ENCODE results near the gene SELENOO. TPM values are rescaled to one million over a fixed set of nuclear protein-coding genes. Genes with fewer than 3 reads are reported as not detected.

Gene SELENOO
- total RNA-seq, 4 donors from 2014 or later = 36.1 to 66.6 (median 44.8) TPM

DNA sequence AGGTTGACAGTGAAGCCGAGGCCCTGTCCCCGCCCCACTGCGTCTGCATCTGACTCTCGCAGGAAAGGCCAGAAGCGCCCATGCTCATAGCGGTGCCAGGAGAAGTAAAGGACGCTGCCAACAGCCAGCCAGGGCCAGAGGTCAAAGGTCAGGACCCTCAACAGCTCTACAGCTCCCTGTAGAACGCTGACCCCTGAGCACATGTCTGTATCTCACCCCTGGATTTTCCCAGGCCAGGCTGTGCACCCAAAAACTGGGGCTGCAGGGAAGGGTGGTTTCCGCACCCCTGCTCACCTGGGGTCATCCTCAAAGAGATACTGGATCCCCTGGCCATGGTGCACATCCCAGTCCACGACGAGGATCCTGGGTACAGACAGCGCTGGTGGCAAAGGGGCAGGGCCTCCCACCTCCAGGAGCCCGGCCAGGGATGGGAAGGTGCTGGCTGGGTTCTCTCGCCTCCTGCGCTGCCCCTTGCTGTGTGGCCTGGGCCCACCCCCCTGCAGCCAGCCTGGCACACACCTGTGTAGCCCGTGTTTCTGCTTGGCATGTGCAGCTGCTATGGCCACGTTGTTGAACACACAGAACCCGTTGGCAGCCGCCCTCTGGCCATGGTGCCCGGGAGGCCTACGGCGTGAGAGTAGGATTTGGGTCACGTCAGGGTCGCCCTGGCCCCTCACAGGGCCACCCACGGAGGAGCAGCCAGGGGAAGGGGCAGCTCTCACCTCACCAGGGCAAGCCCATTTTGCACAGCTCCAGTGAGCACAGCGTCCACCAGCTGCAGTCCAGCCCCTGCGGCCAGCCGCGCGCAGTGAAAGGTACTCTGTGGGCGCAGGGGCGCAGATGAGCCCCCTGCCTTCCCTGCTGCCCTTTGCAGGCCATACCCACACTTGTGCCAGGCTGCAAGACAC lies 48.8 kb downstream of the SELENOO start:
- H3K27ac ChIP-seq = no peak overlapping the region
- H3K4me1 ChIP-seq = peaks cover 0 to 63% (median 29%) of the 10 kb centered on the region in 4 donors
- H3K27me3 ChIP-seq = no peaks in the 10 kb centered on the region
- H3K4me3 ChIP-seq = peak overlapping the region in 1 of 4 donors; percentile 69
- 83 to 84% methylated on average over 14 to 22 of the region's 32 CpGs for WGBS, 2 donors
- no peak for DNase-seq (ENCODE audit: low spot score in 2 of 2)
- H3K36me3 ChIP-seq = peaks cover 0 to 25% (median 0%) of the 10 kb centered on the region in 3 donors
- H3K9me3 ChIP-seq = no peaks in the 10 kb centered on the region
- TF ChIP-seq, protein P1, sequence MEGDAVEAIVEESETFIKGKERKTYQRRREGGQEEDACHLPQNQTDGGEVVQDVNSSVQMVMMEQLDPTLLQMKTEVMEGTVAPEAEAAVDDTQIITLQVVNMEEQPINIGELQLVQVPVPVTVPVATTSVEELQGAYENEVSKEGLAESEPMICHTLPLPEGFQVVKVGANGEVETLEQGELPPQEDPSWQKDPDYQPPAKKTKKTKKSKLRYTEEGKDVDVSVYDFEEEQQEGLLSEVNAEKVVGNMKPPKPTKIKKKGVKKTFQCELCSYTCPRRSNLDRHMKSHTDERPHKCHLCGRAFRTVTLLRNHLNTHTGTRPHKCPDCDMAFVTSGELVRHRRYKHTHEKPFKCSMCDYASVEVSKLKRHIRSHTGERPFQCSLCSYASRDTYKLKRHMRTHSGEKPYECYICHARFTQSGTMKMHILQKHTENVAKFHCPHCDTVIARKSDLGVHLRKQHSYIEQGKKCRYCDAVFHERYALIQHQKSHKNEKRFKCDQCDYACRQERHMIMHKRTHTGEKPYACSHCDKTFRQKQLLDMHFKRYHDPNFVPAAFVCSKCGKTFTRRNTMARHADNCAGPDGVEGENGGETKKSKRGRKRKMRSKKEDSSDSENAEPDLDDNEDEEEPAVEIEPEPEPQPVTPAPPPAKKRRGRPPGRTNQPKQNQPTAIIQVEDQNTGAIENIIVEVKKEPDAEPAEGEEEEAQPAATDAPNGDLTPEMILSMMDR (IDR thresholded peaks at IDR 0.05) = no peak
- TF ChIP-seq EP300 (IDR thresholded peaks at IDR 0.05) (no peak), POLR2A (IDR thresholded peaks at IDR 0.05) (no peak)

DNA sequence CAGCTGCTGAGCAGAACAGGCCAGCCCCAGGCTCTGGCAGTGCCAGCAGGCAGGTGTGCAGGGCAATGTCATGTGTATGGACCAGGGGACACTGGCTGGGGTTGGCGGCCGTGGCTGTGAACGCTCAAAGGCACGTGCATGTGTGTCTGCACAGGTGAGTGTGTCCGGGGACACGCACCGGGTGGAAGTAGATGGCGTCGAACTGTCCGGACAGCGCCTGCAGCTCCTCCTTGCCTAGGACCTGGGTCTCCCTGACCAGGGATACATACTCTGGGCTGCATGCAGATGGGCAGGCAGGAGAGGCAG lies 49.4 kb downstream of the SELENOO start:
- H3K27me3 ChIP-seq = no peaks in the 10 kb centered on the region
- no peak for TF ChIP-seq POLR2A (IDR thresholded peaks at IDR 0.05)
- TF ChIP-seq, protein P1 (IDR thresholded peaks at IDR 0.05) = no peak
- TF ChIP-seq EP300 (IDR thresholded peaks at IDR 0.05) = no peak

DNA sequence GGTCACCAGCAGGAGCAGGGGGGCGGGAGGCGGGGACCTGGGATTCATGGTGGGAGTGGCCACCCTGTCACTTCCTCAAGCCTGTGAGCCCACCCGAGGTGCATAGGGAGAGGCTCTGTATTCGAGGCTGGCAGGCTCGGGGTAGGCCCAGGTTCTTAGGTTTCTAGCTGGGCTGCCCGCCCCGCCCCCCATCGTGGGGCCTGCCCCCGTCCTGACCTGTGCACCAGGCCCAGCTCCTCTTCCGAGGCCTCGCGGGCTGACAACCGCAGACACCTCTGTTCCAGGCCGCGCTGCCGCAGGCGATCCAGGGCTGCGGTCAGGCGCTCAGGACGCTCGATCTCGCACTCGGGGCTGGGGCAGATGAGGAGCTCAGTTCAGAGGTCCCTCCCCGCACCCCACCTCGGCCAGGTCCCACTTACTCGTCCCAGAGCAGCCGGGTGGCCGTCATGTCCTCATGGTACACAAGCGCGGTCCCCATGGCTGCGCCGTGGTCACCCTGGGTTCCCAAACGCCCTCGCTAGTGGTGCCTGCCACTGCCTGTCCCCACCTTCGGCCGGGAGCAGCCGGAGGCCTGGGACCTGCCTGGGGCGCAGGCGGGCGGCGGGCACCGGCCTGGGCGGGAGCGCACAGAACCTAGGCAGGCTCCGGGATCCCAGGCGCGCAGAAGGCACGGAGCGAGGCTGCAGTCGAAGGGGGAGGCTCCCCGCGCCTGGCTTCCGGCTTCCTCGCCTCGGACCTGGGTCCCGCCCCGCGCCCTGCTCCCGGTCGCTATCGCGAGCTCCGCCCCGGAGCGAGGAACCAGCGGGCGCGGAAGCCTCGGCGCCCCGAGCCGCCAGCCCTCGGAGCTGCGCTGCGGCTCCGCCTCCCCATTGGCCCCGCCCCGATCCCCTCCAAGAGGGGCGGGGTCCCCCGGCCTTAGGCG lies 50.0 kb downstream of the SELENOO start, which contains the start of gene HDAC10:
TSS of gene HDAC10 (minus strand) at position 711 of the 922 bp plus-strand sequence. CDS start at position 478, 233 bp downstream.
- TF ChIP-seq, protein P1 (IDR thresholded peaks at IDR 0.05) = no peak
- TF ChIP-seq EP300 (IDR thresholded peaks at IDR 0.05) (no peak), POLR2A (IDR thresholded peaks at IDR 0.05) (no peak)
- Histone ChIP-seq H3K36me3 (peaks cover 0 to 23% (median 0%) of the 10 kb centered on the region in 3 donors), H3K27ac (peak within 1 kb of the TSS; percentile 7 to 82 (median 78)), H3K4me3 (peak within 1 kb of the TSS; percentile 45 to 75 (median 66)), H3K27me3 (no peaks in the 10 kb centered on the region), H3K4me1 (peaks cover 0 to 57% (median 24%) of the 10 kb centered on the region in 4 donors), H3K9me3 (no peaks in the 10 kb centered on the region)
- 2 to 5% methylated on average over 3 to 41 of the region's 81 CpGs for WGBS, 2 donors
- peak in 1 of 2 donors; percentile 45 for DNase-seq (ENCODE audit: low spot score in 2 of 2)

More for the DNA sequence above, 49.4 kb downstream of the SELENOO start:
- Histone ChIP-seq H3K4me1 (peaks cover 0 to 63% (median 29%) of the 10 kb centered on the region in 4 donors), H3K36me3 (peaks cover 0 to 25% (median 0%) of the 10 kb centered on the region in 3 donors), H3K4me3 (peak overlapping the region; percentile 45 to 75 (median 66)), H3K27ac (peak overlapping the region in 1 of 4 donors; percentile 77), H3K9me3 (no peaks in the 10 kb centered on the region)
- DNase-seq (ENCODE audit: low spot score in 2 of 2) = no peak
- WGBS, 2 donors = 75 to 79% methylated on average over 11 of the region's 11 CpGs

DNA sequence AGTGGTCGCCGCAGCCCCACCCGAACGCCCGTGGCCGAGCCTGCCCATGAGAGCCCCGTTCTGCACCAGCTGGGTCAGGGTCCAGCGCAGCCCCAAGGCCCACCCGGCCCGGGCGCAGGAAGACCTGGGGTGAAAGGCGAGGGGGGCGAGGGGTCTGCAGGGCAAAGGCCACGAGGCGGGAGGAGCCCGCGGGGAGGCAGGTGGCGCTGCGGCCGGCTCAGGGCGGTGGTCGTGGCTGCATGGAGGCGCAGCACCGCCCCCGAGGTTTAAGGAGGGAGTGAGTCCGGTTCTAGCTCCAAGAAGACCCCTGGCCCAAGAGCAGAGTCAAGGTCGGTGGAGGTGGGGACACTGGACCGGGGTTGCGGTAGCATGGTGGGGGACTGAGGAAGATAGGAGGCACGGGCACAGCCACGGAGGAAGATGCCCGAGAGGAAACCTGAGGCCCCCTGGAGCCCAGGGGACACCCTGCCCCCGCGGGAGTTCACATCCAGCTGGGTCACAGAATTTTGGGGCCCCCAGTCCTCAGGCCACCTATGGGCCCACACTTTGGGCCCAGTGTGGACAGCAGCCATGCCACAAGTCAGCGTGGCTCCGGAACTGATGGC lies 50.8 kb downstream of the SELENOO start:
- peaks cover 0 to 15% (median 0%) of the 10 kb centered on the region in 3 donors for H3K36me3 ChIP-seq
- H3K4me1 ChIP-seq = peaks cover 0 to 49% (median 20%) of the 10 kb centered on the region in 4 donors
- H3K9me3 ChIP-seq = no peaks in the 10 kb centered on the region
- H3K4me3 ChIP-seq = peak overlapping the region; percentile 45 to 75 (median 66)
- peak overlapping the region; percentile 7 to 82 (median 78) for H3K27ac ChIP-seq
- 10 to 11% methylated on average over 24 to 35 of the region's 36 CpGs for WGBS, 2 donors
- DNase-seq (ENCODE audit: low spot score in 2 of 2) = no peak
- H3K27me3 ChIP-seq = no peaks in the 10 kb centered on the region
- TF ChIP-seq POLR2A (IDR thresholded peaks at IDR 0.05) = no peak
- TF ChIP-seq, protein P1 (IDR thresholded peaks at IDR 0.05) = no peak

All from tibial nerve (tissue), 4 donors.